ENCODE results near the gene AGTR1. TPM values are rescaled to one million over a fixed set of nuclear protein-coding genes. Genes with fewer than 3 reads are reported as not detected.

AGTR1 gene
- total and polyA plus RNA-seq, 4 donors: 30.0 to 52.2 (median 41.9) TPM

DNA sequence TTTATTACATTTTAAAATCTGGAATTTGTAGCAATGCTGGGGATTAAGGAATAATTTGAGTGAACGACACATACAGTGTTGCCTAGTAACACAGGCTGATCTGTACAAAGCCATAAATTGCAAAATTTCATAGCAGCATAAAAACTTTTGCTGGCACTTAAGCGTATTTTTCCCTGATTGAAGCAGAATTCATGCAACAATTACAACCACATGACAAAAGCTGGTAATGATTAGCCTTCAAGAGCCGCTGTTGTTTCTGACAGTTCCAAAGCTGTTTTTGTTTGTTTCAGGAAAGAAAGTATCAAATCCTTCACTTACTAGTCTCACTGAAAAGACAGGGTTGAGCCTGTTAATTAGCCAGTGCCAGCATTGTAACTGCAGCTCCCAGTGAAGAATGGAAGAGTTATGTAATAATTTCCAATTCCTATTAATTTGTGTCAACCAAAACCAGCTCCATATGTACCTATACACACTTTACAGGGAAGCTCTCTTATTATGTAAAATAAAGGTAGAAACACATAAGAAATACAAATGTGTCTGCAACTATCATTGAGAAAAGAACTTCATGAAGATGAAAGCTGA, 60.7 kb downstream of the AGTR1 start:
- H3K27ac ChIP-seq (ENCODE audit: low read depth in 1 of 2, low read length in 2 of 2): no peak overlapping the region
- H3K4me1 ChIP-seq (ENCODE audit: control insufficient read depth in 4 of 4, insufficient read depth in 4 of 4, low read length in 3 of 4): no peaks in the 10 kb centered on the region
- no peak overlapping the region for H3K9ac ChIP-seq (ENCODE audit: low read depth in 1 of 2, low read length in 2 of 2)
- no peak for DNase-seq (ENCODE audit: low spot score)
- no peaks in the 10 kb centered on the region for H3K27me3 ChIP-seq (ENCODE audit: control insufficient read depth in 4 of 4, insufficient read depth in 4 of 4, low read length in 3 of 4)
- no peaks in the 10 kb centered on the region for H3K9me3 ChIP-seq (ENCODE audit: control insufficient read depth in 4 of 4, low read length in 3 of 4)
- 77% methylated on average over 3 of the region's 3 CpGs for WGBS
- no peaks in the 10 kb centered on the region for H3K36me3 ChIP-seq (ENCODE audit: control insufficient read depth in 4 of 4, insufficient read depth in 3 of 4, low read depth in 1 of 4, low read length in 3 of 4)
- TF ChIP-seq, protein P1, sequence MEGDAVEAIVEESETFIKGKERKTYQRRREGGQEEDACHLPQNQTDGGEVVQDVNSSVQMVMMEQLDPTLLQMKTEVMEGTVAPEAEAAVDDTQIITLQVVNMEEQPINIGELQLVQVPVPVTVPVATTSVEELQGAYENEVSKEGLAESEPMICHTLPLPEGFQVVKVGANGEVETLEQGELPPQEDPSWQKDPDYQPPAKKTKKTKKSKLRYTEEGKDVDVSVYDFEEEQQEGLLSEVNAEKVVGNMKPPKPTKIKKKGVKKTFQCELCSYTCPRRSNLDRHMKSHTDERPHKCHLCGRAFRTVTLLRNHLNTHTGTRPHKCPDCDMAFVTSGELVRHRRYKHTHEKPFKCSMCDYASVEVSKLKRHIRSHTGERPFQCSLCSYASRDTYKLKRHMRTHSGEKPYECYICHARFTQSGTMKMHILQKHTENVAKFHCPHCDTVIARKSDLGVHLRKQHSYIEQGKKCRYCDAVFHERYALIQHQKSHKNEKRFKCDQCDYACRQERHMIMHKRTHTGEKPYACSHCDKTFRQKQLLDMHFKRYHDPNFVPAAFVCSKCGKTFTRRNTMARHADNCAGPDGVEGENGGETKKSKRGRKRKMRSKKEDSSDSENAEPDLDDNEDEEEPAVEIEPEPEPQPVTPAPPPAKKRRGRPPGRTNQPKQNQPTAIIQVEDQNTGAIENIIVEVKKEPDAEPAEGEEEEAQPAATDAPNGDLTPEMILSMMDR (IDR thresholded peaks at IDR 0.05; ENCODE audit: low read depth, low read length, missing input control): no peak
- TF ChIP-seq FOXA1 (IDR thresholded peaks at IDR 0.05) (no peak), NR2F2 (IDR thresholded peaks at IDR 0.05) (no peak), YY1 (IDR thresholded peaks at IDR 0.05) (no peak), SP1 (IDR thresholded peaks at IDR 0.05) (no peak), HNF4A (conservative IDR thresholded peaks at IDR 0.05) (no peak), JUND (IDR thresholded peaks at IDR 0.05) (no peak), RXRA (IDR thresholded peaks at IDR 0.05) (no peak), EGR1 (IDR thresholded peaks at IDR 0.05; ENCODE audit: low read depth in 2 of 2) (no peak), GABPA (IDR thresholded peaks at IDR 0.05 in 1 of 2, conservative IDR thresholded peaks at IDR 0.05 in 1 of 2) (no peak), HNF4G (IDR thresholded peaks at IDR 0.05) (no peak), ATF3 (IDR thresholded peaks at IDR 0.05) (no peak), TAF1 (conservative IDR thresholded peaks at IDR 0.05) (no peak), FOXA2 (IDR thresholded peaks at IDR 0.05) (no peak), REST (IDR thresholded peaks at IDR 0.05) (no peak)
- TF ChIP-seq, protein P2, sequence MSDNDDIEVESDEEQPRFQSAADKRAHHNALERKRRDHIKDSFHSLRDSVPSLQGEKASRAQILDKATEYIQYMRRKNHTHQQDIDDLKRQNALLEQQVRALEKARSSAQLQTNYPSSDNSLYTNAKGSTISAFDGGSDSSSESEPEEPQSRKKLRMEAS (IDR thresholded peaks at IDR 0.05): no peak
- TF ChIP-seq, protein P3, sequence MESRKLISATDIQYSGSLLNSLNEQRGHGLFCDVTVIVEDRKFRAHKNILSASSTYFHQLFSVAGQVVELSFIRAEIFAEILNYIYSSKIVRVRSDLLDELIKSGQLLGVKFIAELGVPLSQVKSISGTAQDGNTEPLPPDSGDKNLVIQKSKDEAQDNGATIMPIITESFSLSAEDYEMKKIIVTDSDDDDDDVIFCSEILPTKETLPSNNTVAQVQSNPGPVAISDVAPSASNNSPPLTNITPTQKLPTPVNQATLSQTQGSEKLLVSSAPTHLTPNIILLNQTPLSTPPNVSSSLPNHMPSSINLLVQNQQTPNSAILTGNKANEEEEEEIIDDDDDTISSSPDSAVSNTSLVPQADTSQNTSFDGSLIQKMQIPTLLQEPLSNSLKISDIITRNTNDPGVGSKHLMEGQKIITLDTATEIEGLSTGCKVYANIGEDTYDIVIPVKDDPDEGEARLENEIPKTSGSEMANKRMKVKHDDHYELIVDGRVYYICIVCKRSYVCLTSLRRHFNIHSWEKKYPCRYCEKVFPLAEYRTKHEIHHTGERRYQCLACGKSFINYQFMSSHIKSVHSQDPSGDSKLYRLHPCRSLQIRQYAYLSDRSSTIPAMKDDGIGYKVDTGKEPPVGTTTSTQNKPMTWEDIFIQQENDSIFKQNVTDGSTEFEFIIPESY (IDR thresholded peaks at IDR 0.05): no peak
- no peak overlapping the region for H3K4me3 ChIP-seq (ENCODE audit: low read depth in 1 of 3, low read length in 3 of 3)
